NOMO-1 treated with DMSO at 0.1 percent for 48 hours (cell line): ENCODE measurements around the gene DDX25.

ENCODE experiments used
- DNase-seq: peaks from one replicate; lab custom pipeline; 2025; ENCODE audit not compliant: unreplicated experiment; lab: John Stamatoyannopoulos, UW

The DDX25 gene

DNA sequence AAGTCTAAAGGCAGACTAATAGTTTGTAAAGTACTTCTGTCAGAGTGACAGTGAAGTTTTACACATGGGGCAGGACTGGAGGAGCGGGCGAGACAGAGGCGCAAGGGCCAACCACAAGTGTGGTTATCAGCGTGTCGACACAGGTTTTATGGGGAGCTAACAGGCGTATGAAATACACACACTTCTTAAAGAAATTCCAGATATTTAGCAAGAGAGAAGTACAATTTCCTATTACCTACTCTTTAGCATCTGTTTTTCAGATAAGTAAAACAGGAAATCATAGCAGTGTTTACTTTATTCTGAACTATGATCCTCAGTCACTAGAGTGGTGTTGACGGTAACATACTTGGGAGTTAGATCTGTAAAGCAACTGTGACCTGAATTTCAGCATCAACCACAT, 64.0 kb downstream of the DDX25 start:
- DNase-seq, result peak; percentile 85

DNA sequence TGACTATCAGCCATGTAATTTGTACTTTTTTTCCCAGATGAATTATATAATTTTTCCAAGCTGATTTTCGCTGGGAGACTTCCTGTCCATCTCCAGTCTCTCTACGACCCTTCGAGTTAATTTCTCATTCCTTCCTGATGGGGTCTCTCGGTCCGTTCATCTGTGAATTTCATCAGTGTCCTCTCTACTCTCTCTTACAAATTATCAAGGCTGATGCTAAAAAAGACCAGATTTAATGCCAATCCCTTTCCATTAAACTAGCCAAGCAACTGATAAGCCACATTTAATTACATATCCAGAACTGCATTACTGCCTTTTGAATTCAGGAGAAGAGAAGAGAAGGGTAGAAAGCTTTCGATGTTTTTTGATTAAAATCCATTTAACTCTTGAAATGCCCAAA, 67.3 kb downstream of the DDX25 start:
- DNase-seq, result no peak

DNA sequence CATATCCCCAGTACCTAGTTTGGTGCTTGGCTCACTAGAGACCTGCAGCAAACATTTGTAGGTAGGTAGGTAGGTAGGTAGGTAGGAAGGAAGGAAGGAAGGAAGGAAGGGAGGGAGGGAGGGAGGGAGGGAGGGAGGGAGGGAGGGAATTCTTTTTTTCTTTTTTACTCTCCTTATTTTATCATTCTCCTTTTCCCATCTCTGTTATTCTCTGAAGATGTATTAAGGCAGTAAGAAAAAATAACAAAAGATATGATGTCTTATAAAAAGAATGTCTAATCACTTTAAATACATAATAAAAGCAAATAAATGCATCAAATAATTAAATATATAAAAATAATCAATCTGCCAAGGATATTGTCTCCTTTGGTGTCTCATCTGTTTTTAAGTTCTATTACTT, 70.0 kb downstream of the DDX25 start:
- no peak for DNase-seq

DNA sequence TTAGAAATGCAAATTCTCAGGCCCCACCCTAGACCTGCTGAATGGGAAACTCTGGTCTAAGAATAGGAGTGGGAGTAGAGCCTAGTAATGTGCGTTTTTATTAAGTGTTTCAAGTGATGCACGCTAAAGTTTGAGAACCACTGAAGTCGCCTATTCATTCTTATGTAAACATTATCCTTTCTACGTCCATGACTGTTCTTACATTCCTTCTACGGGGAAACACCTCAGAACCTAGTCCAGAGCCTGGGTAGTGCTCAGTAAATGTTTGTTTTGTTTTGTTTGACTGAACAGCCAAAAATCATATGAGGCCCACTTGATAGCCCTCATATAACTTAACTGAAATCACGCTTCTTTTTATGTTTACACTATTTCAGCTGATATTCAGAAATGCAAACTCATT, 71.3 kb downstream of the DDX25 start:
- DNase-seq, result no peak

DNA sequence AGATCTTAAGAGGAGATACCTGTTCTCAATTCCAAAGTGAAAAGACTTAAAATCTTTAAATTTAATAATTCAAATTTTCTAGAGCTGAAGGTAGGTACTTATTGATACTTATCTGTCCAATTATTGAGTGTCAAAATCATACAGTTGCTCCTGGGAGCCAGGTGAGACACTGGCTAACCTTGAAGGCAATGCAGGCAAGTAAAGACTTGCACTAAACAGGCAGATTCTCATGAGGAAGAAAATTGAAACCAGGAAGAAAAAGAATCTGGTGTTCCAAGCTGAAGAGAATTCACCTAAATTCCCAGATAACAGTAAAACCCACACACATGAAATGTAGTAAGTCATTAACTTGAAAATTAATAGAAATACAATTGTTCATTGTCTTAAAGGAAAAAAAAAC, 71.8 kb downstream of the DDX25 start:
- no peak for DNase-seq

DNA sequence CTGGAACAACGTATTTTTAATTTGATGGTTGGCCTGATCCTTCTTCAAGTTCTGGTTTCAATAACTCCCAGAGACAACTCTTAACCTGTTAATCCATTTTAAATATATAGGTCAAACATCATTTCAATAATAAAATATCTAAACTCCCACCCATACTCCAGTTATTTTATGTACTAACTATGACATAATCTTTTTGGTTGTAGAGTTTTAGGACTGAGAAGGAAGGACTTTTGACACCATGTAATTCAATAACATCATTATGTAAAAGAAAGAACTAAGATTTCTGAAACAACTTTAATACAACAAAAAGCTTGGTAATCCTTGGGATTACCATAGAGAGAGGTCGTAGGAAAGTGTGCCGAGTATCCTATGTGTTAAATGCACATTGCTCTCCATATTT, 73.0 kb downstream of the DDX25 start:
- DNase-seq, result no peak

DNA sequence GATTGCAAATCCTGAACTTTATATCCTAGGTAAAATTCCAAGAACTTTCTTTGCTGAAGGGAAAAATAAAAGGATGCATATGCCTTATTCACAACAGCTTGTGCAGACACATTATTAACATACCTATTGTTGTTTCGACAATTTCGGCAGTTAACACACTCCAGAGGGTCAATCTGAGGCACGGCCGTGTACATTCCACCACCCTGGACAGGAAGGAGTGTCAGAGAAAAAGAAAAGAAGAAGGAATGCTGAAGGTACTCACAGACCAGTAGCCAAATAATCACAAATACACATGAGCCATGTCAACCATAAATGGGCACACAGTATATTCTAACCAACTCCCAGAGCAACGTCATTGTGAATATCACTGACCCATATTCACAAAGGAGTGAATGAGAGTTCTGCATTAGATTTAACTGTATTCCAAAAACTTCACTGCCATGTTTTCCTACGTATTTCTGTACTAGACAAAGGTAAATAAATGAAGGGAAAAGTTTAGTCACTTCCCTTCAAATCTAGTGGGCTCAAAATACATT, 73.9 kb downstream of the DDX25 start:
- DNase-seq, result no peak
